HG03280 (cell line): Measurements from ENCODE around the gene GNB1L.

ENCODE experiments used
- ATAC-seq: cut with Tn5 transposase; IDR thresholded peaks from one replicate; pipeline ENCODE4 v1.9.1; 2021; ENCODE audit warnings: mild to moderate bottlenecking, moderate library complexity; ENCODE audit not compliant: unreplicated experiment

The GNB1L gene

DNA sequence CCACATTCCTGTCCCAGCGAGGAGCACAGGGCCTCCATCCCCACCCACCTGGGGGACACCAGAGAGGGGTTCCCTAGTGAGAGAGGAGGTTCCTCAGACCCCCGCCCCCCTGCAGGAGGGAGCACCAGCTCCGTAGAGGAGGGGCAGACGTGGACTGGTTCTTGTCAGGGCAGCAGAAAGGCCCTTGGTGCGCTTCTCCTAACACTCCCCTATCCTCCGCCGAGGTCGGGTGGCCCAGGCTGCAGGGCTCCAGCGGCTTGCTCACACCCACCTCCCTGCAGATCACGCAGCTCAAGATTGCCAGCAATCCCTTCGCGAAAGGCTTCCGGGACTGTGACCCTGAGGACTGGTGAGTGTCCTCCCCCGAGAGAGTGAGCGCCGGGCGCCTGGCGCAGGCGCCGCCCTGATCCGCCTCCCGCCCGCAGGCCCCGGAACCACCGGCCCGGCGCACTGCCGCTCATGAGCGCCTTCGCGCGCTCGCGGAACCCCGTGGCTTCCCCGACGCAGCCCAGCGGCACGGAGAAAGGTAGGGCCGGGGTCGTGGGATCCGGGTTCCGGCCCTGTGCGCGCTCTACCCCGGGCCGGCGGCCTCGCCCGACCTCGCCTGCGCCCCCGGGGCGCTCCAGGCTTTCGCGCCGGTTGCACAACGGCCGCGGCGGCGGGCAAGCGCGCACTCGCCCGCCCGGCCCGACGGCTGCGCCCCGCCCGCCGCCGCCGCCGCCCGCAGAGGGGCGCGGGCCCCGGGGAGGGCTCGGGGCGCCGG is 89.0 kb downstream of the GNB1L start:
- no peak for ATAC-seq

DNA sequence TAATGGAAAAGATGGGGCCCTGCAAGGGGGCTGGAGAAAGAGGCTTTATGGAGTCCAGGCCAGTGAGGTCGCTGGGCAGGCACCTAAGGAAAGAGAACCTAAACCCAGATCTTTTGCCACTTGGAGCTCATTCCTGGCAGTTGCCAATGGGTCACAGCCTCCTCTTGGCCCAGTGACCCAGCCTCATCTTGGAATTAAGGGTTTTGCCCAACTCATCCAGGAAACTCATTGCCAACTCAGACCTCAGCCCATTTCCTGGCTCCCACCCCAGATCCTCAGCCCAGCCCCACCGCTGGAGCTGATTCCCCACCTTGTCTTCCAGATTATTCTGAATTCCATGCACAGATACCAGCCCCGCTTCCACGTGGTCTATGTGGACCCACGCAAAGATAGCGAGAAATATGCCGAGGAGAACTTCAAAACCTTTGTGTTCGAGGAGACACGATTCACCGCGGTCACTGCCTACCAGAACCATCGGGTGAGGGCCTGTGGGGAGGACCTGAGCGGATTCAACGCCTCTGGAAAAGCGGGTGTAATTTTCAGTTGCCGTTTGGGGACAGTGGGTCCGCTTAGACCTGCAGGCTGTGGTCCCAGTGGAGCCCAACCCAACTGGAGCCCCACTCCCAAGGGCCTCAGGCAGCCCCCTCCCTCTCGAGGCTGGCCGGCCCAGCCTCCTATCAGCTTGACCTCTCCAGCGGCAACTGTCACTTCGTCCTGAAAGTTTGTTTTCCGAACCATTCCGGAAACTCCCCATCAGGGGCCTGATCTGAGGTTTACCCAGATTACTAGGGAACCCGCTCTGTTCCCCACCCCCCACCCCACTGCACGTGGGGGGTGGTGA is 89.8 kb downstream of the GNB1L start:
- no peak for ATAC-seq

DNA sequence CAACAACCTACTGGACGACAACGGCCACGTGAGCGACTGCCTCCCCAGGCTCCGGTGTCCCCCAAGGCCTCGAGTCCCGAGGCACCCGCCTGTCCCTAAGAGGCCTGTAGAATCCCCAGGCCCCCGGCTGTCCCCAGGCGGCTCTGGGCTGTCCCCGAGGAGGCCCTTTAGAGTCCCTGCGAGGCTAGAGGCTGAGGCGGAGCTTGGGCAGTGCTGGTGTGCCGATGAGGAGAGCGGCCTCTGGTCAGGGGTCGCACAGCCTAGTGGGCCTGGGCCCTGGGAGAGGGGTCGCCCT is 90.4 kb downstream of the GNB1L start:
- no peak for ATAC-seq

DNA sequence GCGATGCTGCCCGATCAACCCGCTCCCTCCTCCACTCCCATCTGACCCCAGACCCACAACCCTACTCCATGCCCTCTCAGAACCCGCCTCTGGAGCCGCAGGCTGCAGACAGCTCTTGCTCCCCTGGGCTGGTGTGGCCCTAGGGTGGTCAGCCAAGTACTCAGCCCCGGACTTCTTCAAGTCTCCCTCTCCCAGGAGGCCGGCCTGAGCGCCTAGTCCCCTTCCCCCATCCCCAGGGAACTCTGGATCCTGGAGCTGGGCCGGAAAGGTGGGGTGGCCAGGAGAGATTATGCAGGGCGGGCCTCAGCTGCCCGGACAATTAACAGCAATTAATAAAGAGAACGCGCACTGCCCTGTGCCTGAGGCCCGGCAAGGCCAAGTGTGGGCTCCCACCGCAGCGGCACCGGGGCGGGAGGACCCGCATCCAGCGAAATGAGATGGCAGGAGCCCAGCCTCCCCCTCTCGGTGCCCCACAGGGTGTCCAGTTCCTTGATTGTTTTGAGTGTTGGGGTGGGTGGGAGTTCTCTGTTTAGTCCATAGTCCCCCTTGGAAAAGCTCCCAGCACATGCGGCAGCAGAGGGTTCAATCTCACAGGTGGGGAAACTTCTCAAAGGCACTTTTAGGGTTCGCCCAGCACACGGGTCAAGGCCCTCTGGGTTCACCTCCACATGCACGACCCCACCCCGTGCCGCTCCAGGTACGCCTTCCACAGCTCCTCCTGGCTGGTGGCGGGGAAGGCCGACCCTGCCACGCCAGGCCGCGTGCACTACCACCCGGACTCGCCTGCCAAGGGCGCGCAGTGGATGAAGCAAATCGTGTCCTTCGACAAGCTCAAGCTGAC is 91.0 kb downstream of the GNB1L start:
- ATAC-seq: no peak

DNA sequence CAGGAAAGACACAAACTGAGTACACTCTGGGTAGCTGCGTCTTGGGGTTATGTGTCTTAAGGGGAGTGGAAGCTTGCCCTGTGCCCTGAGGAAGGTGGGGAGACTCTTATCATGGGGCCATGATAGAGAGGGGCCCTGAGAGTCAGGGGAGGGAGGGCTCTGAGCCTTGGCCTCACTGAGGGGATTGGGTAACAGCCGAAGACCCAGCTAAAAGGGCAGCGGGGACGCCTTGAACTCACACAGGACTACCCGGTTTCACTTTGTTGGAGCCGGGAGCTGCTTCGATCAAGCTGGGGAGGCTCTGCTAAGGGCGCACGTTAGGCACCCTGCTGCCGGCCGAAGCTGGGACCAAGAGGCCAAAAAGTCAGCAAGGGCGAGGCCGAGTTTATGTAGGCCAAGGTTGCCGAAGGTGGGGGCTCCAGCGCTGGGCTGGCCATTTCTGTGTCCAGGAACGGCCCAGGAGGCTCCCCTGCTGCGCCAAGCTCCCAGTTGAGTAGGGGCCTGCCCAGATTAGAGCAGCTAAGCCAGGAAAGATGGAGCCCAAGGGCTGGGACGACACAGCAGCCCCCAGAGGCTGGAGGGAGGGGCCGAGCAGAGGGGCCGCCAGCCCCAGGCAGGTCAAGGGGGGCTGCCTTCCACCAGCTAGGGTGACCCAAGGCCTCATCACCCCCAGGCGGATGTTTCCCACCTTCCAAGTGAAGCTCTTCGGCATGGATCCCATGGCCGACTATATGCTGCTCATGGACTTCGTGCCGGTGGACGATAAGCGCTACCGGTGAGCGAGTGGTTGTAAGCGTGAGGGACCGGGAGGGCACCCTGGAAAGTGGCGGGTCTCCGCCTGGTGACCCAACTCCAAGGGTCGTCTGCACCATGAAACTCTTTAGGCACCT is 91.9 kb downstream of the GNB1L start:
- no peak for ATAC-seq

DNA sequence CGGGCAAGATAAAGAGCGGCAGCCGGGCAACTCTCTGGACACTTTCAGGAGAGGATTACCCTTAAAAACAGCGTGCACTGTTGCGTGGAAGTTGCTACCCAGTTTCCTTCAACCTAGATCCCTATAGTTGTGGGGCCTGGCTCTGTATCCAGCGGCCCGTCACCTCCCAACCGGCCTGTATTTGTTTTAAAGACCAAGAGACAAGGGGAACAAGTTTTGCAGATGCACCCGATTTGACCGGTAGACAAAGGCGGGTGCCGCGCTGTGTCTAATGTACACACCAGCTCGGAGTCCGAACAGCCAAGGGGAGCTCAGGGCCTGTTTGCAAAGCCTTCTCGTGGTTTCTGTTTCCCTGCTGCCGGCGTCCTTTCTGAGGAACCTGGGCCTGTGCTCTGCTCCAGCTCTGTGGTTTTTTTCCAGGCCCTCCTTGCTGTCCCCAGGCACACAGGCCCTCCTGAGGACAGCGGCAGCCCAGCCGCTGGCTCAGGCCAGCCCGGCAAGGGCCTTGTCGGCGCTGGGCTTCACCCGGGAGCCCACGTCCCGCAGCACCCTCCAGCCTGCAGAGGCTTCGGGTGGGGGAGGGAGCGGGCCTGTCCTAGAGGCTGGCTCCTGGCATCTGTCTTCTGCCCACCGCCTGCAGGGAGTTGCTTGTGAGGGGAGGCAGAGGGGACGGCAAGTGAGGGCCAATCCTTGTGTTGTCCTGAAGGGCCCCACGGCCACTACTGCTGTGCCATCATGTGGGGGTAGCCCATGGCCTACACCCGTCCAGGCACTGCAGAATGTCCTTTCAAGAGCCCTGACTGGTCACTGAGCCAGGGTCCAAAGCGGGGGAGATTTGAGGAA is 92.7 kb downstream of the GNB1L start:
- ATAC-seq: no peak

DNA sequence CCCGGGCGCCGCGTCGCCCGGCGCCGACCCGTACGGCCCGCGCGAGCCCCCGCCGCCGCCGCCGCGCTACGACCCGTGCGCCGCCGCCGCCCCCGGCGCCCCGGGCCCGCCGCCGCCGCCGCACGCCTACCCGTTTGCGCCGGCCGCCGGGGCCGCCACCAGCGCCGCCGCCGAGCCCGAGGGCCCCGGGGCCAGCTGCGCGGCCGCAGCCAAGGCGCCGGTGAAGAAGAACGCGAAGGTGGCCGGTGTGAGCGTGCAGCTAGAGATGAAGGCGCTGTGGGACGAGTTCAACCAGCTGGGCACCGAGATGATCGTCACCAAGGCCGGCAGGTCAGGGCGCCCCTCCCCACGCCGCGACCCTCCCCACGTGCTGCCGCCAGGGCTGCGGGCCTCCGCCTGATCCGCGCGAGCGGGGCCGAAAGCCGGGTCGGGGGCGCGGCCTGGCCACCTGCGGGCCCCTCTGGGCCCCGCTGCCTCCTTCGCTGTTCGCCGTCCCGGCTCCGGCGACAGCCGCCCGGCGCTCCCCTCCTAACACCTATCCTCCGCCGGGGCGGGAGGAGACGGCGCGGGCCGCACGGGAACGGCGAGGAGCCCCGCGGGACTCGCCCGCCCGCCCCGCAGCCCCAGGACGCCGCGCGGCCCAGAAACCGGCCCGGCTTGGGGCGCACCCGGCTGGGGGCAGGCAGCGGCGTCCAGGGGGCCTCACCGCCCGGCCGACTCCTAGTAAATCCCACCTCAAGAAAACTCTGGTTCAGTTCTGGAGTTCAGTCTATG is 93.5 kb downstream of the GNB1L start:
- no peak for ATAC-seq

DNA sequence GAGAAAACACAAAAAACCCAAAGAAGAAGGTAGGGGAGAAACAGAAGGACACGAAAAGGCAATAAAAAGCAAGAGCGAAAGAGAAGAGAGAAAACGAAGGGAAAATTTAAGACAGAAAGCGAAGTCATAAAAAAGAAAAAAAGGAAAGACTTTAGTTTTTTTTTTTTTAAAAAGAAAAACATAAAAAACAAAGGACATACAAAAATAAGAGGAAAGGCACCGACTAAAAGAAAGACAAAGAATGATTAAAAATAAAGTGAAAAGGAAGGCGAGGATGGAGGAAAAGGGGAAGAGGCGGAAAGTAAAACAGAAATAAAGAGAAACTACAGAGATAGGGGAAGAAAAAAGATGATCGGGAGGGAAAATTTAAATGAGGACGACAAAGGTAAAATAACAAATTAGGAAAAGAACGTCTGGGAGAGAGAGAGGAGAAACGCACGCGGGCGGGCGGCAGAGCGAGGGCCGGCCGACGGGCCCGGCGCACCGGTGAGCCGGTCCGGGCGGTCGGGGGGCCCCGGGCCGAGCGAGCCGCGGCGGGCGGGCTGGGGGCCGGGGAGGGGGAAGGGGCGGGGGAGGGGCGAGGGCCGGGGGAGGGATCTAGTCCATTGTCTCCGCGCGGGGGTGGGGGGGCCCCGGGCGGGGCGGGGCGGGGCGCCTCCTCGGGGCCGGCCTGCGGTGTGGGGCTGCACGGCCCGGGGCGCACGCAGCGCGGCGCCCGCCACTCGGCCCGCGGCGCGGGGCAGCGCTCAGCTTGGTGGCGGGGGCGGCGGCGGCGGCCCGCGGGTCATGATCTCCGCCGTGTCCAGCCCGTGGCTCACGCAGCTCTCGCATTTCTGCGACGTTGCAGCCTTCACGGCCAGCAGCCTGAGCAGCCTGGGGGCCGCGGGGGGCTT is 94.4 kb downstream of the GNB1L start, which contains the start of gene TBX1:
Gene TBX1 (plus strand): TSS at position 721 of the 893 bp plus-strand sequence. CDS start 66 bp downstream, at position 787.
- ATAC-seq: no peak

DNA sequence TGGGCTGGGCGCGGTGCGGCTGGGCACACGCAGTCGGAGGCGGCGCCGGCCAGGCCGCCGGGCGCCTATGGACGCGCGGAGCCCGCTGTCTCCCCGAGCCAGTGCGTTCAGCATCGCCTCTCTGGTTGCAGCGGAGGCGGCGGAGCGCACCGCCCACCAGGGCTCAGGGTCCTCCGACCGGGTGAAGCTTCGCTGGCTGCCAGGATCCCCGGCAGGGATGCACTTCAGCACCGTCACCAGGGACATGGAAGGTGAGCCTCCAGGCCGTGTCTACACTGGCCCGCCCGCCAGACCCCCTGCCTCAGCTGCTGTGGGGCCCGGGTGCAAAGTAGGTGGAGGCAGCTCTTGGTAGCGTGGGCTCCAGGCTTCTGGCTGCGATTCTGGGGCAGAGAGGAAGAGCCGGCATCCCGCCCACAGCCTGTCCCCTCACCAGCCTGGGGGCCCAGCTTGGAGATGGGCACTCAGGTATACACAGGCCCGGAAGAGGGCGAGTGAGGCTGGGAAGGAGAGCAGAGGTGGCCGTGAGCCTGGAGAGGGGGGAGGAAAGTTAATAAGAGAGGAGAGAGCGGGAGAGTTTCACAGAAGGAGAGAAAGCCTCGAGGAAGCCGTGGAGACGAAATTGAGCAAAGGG is 95.1 kb downstream of the GNB1L start:
- no peak for ATAC-seq

DNA sequence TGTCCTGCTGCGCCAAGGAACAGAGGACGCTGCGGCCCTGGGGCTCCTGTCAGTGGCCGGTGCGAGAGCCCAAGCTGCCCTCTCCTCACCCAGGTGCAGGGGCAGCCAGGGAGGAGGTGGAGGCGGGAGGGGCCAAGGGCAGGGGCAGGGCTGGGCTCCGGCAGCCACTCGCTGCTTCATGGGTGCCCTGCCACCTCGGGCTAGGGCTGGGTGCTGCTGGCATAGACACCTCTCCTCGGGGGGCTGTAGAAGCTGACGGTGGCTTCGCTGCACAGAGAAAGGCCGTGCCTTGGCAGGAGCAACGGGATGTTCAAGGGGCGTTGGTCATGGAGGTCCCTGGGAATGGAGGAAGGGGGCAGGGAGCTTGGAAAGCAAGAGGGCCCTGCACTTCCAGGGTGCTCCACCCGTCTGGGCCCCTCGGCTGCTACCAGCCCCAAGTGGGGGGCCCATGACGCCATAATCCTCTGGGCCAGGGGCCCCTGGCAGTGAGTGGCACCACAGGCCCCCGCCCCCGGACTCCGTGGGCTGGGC is 95.7 kb downstream of the GNB1L start:
- no peak for ATAC-seq

DNA sequence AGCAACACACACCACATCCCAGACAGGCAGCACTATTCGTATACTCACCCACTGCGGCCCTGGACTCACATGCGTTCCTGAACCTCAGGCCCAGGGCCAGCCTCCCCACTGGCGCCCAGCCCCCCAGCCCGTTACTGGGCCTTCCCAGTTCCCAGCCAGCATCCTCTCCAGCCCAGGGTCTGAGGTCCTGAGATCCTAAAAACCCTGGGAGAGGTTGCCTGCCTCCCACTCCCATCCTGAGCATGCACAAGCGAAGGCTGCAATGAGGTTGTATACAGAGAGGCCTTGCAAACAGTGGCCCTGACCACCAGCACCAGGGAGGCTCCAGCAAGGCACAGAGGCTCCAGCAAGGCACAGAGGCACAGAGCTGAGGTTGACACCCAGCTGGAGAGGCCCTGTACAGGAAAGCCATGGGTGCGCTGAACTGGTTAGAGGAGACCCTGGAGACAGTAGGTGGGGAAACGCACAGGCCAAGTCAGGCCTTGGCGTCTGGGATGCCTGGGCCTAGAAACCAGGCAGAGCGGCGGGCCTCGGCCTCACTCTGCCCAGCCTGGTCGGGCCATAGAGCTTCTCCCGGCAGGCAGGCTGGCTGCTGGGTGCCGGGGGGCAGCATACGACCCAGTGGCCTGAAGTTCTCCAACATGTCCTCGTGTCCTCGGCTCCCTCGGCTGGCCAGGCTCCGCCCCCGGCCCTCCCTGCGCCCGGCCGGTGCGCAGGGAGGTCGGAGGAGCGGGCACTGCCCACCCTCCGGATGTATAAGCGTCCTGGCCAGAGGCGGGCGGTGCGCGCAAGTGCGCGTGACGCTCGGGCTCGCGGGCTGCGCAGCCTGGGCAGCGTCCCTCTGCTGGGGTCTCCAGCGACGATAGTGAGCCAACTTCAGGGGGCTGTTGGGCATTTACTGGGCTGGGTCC is 96.4 kb downstream of the GNB1L start:
- no peak for ATAC-seq

DNA sequence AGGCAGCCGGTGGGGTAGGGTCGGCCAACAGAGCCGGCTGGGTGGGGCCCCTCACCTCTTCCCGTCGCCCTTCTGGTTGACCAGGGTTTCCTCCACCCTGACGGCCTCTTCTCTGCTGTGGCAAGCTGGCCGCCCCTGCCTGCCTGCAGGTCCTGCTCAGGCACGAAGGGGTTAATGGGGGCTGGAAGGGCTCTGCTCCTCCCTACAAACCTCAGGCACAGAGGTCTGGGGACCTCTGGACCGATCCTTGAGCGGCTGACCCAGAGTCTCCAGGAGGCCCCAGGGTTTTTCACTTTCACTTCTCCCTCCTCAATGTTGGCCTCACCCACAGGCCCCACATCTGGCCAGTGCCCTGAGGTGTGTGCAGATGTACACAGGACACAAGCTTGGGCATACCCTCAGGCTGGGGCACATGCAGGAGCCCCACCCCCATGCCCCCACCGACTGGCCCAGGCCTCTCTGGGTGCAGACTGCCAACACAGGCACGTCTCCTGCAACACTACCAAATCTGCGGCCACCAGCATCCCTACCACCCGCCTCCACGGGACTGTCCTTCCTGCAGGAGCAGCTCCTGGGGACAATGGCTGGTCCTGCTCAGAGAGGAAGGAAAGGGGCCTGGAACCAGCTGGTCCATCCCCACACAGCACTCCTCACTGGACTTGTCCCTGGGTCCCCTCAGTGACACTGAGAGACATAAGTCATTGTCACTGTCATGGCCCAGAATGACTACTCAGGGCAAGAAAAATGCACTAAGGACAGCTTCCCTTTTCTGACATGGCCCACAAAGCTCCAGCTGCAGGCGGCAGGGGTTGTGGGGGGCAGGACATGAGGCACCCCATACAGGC is 97.3 kb downstream of the GNB1L start:
- no peak for ATAC-seq

DNA sequence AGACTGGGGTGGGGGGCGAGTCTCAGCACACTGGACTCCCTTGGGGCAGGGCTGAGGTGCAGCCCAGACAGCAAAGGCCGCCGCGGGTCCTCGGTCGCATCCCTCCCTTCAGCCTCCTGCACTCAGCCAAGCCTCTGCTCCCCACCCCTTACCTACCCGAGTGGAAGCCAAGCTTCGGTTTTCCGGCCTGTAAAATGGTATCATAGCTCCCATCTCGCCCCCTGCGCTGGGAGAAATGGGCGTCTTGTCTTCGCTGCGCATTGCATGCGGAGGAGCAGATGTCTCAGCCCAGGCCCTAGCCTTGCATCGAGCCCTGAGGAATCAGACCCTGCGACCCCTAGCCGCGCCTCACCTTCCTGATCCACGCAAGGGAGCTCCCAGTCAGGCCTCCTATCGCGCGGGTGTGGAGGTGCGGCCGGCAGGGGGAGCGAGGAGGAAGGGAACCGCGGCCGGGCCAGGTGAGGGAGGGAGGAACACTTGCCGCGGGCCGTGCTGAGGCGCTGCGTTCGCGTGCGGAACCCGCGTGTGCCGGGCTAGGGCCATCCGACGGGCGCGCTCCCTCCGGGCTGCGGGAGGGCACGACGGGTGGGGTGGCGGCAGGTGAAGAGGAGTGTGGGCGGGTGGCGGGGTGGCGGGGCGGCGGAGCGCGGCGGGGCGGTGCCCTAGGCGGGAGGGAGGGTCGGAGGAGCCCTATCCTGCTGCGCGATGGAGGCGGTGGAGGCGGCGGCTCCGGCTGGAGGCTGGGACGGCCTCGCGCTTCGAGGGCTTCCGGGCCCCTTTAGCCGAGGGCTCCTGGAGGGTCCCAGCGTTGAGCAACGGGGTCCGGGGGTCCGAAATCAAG is 98.2 kb downstream of the GNB1L start:
- ATAC-seq: no peak

DNA sequence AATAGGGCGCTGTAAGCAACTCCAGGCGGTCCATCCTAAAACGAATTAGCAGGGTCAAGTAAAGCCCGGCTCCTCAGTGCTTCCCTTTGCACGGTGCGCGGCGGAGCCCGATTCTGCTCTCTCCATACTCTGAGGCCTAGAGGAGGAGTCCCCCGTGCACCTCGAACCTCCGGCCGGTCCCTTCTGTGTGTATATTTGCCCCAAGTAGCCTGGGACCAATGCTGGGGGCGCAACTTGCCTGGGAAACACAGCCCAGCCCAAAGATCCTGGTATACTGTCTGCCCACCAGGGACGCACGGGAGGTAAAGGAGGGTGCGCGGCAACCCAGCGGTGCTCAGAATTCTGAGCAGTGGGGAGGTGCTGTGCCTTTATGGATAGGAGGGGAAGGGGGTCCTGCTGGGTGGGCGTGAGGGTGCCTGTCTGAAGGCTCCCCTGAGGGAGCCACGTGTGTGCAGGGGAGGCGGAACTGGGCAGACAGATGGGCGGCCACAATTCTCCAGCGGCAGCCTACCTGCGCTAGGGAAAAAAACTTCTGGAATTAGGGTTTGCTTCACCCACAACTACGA is 98.9 kb downstream of the GNB1L start:
- no peak for ATAC-seq
